HG03064 (cell line): Measurements from ENCODE around the gene MYBPC2.

Source experiments
- ATAC-seq: cut with Tn5 transposase; IDR thresholded peaks from one replicate; pipeline ENCODE4 v1.9.1; 2021; ENCODE audit warnings: low read depth; ENCODE audit not compliant: unreplicated experiment

Gene MYBPC2

DNA sequence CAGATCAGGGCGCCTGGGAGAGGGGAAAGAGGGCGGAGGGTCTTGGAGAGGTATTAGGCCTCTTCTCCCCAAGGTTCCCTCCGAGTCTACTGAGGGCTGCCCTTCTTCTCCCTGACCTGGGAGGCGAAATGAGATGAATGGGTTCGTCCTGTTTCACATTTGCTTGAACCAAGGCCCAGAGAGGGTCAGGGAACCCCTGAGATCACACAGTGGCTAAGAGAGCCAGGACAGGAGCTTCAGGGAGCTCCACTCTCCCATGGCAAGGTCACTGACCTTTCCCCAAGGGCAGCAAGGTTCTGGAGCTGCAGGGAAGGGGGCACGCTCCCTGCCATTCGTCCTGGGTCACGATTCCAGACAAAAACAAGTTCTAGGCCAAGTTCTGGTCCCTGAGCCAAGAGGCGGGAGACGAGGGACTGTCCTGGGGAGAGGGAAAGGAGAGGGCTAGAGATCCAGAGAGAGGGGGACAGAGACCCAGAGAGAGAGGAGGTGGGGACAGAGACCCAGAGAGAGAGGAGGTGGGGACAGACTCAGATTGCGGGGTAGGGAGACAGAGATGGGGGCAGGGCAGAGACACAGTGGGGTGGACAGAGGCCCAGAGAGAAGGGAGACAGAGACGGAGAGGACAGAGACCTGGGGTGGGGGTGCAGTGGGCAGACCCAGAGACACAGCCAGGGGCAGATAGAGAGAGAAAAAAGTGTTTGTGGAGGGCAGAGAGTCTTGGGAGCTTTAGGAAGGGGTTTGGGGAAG, 80.5 kb downstream of the MYBPC2 start:
- no peak for ATAC-seq

- ATAC-seq, result no peak
These were observed 81.2 kb downstream of the MYBPC2 start, which contains the start of gene ASPDH for GRCh38 chr19:50513746-50514345. ASPDH (minus strand) TSS chr19:50513913; CDS start chr19:50513823, 90 bp downstream.

GRCh38 chr19:50514346-50515167, 81.9 kb downstream of the MYBPC2 start:
- no peak for ATAC-seq

DNA sequence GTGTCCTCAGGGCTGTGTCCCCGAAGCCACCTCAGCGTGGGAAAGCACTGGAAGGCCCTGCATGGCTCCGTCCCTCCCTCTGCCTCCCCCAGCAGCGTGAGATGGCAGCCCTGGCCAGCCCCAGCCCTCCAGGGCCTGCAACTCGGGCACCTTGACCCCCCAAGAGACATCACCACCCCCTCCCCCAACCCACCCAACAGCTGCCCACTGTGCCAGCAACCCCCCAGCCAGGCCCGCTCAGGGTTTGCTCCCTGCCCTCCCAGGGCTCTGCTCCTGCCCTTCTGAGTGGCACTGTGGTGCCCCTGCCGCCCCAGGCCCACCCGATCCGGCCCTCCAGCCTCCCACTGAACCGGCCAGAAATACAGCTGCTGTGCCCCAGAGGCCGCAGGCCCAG, 82.5 kb downstream of the MYBPC2 start:
- ATAC-seq, result no peak
